ENCODE data around the gene RMRP. TPM values are rescaled to one million over a fixed set of nuclear protein-coding genes. Genes with fewer than 3 reads are reported as not detected.

Gene RMRP
- total RNA-seq, 1 donor from 2014 or later: 18,328 TPM

DNA sequence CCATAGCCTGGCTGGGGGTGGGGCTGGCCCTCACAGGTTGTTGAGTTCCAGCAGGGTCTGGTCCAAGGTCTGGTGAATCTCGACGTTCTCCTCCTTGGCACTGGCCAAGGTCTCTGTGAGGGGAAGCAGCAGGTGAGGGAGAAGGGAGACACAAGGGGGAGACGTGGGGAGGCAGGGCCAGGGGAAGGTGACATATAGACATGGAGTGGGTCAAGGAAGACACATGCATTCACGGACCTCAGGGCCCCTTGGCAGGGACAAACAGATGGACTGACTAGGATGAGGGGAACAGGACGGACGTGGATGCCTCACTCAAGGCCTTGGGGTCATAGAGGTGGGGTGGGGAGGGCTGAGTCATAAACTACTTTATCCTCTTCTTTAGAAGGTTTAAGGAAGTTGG is 24.2 kb upstream of the RMRP start:
- Mint-ChIP-seq H3K27me3 (no peaks in the 10 kb centered on the region), H3K4me1 (ENCODE audit: unreplicated experiment) (peaks cover 26% of the 10 kb centered on the region), H3K36me3 (peaks cover 12% of the 10 kb centered on the region), H3K9me3 (no peaks in the 10 kb centered on the region), H3K27ac (peak overlapping the region; percentile 48), H3K4me3 (no peak overlapping the region)
- TF ChIP-seq, protein P1, sequence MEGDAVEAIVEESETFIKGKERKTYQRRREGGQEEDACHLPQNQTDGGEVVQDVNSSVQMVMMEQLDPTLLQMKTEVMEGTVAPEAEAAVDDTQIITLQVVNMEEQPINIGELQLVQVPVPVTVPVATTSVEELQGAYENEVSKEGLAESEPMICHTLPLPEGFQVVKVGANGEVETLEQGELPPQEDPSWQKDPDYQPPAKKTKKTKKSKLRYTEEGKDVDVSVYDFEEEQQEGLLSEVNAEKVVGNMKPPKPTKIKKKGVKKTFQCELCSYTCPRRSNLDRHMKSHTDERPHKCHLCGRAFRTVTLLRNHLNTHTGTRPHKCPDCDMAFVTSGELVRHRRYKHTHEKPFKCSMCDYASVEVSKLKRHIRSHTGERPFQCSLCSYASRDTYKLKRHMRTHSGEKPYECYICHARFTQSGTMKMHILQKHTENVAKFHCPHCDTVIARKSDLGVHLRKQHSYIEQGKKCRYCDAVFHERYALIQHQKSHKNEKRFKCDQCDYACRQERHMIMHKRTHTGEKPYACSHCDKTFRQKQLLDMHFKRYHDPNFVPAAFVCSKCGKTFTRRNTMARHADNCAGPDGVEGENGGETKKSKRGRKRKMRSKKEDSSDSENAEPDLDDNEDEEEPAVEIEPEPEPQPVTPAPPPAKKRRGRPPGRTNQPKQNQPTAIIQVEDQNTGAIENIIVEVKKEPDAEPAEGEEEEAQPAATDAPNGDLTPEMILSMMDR (conservative IDR thresholded peaks at IDR 0.05): no peak
- no peak for DNase-seq (ENCODE audit: extremely low spot score, unreplicated experiment)

DNA sequence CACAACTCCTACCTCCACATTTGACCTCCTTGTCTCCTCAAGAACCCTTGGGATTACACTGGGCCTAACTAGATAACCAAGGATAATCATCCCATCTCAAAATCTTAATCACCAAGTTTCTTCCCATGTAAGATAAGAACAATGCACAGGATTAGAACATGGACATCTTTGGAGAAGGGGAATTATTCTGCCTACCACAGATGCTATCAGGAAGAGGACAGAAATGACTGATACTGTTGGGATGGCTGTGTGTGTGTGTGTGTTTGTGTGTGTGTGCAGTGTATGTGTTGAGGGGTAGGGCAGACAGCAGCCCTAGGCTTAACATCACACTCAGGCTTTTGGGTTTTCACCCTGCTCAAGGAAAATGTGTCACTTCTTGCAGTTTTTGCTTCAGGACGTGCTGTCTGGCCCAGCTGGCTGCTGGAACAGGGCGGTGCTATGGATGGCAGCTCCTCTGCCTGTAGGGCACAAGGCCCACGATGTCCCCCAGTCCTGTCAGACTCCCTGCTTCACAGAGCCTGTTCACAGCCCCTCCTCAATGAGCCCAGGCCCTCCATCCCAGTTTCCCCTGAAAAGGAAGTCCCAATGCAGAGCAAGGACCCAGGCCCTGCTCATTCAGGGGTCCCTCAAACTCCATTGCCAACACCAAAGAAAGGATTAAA is 23.7 kb upstream of the RMRP start:
- TF ChIP-seq, protein P1 (conservative IDR thresholded peaks at IDR 0.05): no peak
- H3K4me3 Mint-ChIP-seq: no peak overlapping the region
- no peaks in the 10 kb centered on the region for H3K9me3 Mint-ChIP-seq
- no peak for DNase-seq (ENCODE audit: extremely low spot score, unreplicated experiment)
- H3K36me3 Mint-ChIP-seq: peaks cover 12% of the 10 kb centered on the region
- peak overlapping the region; percentile 48 for H3K27ac Mint-ChIP-seq
- peaks cover 24% of the 10 kb centered on the region for H3K4me1 Mint-ChIP-seq (ENCODE audit: unreplicated experiment)
- H3K27me3 Mint-ChIP-seq: peaks cover under 1% of the 10 kb centered on the region

DNA sequence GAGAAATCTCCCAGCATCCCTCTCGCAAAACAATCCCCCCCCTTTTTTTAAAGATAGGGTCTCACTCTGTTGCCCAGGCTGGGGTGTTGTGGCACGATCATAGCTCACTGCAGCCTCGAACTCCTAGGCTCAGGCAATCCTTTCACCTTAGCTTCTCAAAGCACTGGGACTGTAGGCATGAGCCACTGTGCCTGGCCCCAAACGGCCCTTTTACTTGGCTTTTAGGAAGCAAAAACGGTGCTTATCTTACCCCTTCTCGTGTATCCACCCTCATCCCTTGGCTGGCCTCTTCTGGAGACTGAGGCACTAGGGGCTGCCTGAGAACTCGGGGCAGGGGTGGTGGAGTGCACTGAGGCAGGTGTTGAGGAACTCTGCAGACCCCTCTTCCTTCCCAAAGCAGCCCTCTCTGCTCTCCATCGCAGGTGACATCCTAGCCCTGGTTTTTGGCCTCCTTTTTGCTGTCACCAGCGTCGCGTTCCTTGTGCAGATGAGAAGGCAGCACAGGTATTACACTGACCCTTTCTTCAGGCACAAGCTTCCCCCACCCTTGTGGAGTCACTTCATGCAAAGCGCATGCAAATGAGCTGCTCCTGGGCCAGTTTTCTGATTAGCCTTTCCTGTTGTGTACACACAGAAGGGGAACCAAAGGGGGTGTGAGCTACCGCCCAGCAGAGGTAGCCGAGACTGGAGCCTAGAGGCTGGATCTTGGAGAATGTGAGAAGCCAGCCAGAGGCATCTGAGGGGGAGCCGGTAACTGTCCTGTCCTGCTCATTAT is 22.7 kb upstream of the RMRP start:
- Mint-ChIP-seq H3K9me3 (no peaks in the 10 kb centered on the region), H3K27me3 (peaks cover 3% of the 10 kb centered on the region), H3K4me1 (ENCODE audit: unreplicated experiment) (peaks cover 27% of the 10 kb centered on the region), H3K36me3 (peaks cover 9% of the 10 kb centered on the region), H3K4me3 (no peak overlapping the region), H3K27ac (no peak overlapping the region)
- TF ChIP-seq, protein P1 (conservative IDR thresholded peaks at IDR 0.05): no peak
- DNase-seq (ENCODE audit: extremely low spot score, unreplicated experiment): no peak

DNA sequence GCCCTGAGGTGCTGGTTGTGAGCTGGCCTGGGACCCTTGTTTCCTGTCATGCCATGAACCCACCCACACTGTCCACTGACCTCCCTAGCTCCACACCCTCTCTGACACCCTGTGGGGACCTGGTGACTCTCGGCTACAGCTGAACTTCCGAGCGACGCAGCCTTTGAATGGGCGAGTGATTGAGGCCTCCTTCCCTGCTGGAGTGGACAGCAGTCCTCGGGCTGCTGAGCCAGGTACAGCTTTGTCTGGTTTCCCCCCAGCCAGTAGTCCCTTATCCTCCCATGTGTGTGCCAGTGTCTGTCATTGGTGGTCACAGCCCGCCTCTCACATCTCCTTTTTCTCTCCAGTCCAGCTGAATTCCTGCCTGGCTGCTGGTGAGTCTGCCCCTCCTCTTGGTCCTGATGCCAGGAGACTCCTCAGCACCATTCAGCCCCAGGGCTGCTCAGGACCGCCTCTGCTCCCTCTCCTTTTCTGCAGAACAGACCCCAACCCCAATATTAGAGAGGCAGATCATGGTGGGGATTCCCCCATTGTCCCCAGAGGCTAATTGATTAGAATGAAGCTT is 22.0 kb upstream of the RMRP start:
- Mint-ChIP-seq H3K36me3 (peaks cover 9% of the 10 kb centered on the region), H3K27me3 (peaks cover 3% of the 10 kb centered on the region), H3K4me1 (ENCODE audit: unreplicated experiment) (peaks cover 27% of the 10 kb centered on the region), H3K4me3 (no peak overlapping the region), H3K27ac (no peak overlapping the region), H3K9me3 (no peaks in the 10 kb centered on the region)
- TF ChIP-seq, protein P1 (conservative IDR thresholded peaks at IDR 0.05): no peak
- no peak for DNase-seq (ENCODE audit: extremely low spot score, unreplicated experiment)

DNA sequence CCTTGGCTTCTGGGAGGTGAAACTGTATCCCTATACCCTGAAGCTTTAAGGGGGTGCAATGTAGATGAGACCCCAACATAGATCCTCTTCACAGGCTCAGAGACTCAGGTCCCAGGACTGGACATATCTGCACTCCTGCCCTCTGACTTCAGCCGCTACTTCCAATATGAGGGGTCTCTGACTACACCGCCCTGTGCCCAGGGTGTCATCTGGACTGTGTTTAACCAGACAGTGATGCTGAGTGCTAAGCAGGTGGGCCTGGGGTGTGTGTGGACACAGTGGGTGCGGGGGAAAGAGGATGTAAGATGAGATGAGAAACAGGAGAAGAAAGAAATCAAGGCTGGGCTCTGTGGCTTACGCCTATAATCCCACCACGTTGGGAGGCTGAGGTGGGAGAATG is 21.3 kb upstream of the RMRP start:
- no peaks in the 10 kb centered on the region for H3K9me3 Mint-ChIP-seq
- TF ChIP-seq, protein P1 (conservative IDR thresholded peaks at IDR 0.05): no peak
- no peak for DNase-seq (ENCODE audit: extremely low spot score, unreplicated experiment)
- H3K4me1 Mint-ChIP-seq (ENCODE audit: unreplicated experiment): peaks cover 27% of the 10 kb centered on the region
- peaks cover 10% of the 10 kb centered on the region for H3K27me3 Mint-ChIP-seq
- peaks cover 9% of the 10 kb centered on the region for H3K36me3 Mint-ChIP-seq
- no peak overlapping the region for H3K27ac Mint-ChIP-seq
- peak overlapping the region; percentile 14 for H3K4me3 Mint-ChIP-seq

All from type B pancreatic cell (in vitro differentiated cells).